Measurements from ENCODE around the gene NCKAP5. TPM values are rescaled to one million over a fixed set of nuclear protein-coding genes. Genes with fewer than 3 reads are reported as not detected.

The NCKAP5 gene
- total and polyA plus RNA-seq, 2 of the 13 experiments (the other 11 are each of a cell fraction or from before 2014, with no cell fraction given) = 0.01 TPM; not detected in 1

DNA sequence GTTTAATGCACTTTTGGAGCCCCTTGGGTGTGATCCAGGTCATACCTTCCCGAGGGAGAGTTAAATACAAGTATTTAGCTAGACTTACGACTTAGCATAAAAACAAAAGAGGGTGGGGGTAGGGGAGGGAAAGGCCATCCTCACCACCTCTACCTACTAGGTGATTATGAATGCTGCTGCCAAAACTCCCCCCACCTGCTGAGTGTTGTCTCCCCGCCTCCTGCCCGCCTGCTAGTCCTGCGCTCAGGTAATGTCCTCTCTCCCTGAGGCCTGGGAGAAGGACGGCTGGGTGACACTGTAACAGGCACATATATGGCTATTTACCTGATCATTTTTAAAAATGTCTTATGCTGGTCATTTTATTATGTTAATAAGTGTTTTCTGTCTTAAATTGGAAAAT, 3.0 kb upstream of the NCKAP5 start (continued):
- TF ChIP-seq, protein P1, sequence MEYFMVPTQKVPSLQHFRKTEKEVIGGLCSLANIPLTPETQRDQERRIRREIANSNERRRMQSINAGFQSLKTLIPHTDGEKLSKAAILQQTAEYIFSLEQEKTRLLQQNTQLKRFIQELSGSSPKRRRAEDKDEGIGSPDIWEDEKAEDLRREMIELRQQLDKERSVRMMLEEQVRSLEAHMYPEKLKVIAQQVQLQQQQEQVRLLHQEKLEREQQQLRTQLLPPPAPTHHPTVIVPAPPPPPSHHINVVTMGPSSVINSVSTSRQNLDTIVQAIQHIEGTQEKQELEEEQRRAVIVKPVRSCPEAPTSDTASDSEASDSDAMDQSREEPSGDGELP (IDR thresholded peaks at IDR 0.05; ENCODE audit: borderline replicate concordance, low read depth) = no peak

DNA sequence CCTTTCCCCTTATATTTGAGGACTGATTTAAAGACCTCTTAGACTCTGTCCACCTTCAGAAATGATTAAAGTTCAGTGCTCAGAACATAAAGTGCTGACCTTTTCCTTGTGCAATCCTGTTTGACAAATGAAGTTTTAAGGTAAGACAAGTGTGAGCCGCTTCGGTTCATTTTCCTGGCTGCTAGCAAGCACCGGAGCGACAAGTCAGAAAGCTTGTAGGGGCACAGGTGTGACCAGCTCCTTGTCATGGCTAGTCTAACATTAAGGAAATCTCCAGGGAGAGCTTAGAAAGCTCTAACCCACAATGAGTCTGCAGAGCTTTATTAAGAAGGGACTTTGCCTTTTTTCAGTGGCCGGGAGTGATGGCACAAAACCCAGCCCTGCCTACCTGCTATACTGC, 2.3 kb upstream of the NCKAP5 start:
- CTCF ChIA-PET (ENCODE audit: low intra/inter-chr PET ratio, low total read pairs) = no interaction called here
- no peaks in the 10 kb centered on the region for H3K36me3 ChIP-seq (replicated peaks in 1 of 2; ENCODE audit: control insufficient read depth in 1 of 2, insufficient read depth in 2 of 2, low read length in 2 of 2)
- H3K4me2 ChIP-seq (ENCODE audit: low read depth, low read length) = no peak overlapping the region
- ATAC-seq (no peak), DNase-seq (ENCODE audit: low spot score) (no peak), FAIRE-seq (no peak)
- H3K27me3 ChIP-seq (ENCODE audit: control insufficient read depth in 1 of 2, insufficient read depth in 2 of 2, low read length in 2 of 2) = peaks cover 0 to 5% of the 10 kb centered on the region in 2 experiments; a peak in 2 of 5 replicates
- H4K20me1 ChIP-seq (ENCODE audit: insufficient read depth, low read length) = no peaks in the 10 kb centered on the region
- no peaks in the 10 kb centered on the region for H3K9me3 ChIP-seq (ENCODE audit: low read length)
- no peaks in the 10 kb centered on the region for H3K79me2 ChIP-seq (ENCODE audit: insufficient read depth, low read length)
- H3K9ac ChIP-seq (ENCODE audit: insufficient read depth, low read depth, low read length) = no peak overlapping the region
- WGBS (ENCODE audit: low lambda C conversion rate) = 81% methylated on average over 5 of the region's 5 CpGs
- intact Hi-C loops (cut with micrococcal nuclease; ENCODE audit: unreplicated experiment) (no loop called here), in situ Hi-C loops (cut with HindIII; ENCODE audit: extremely low pct_ligation_motif_present, low pct_unique_long_range_greater_than_20kb) (no loop called here)
- no peak overlapping the region for H3K27ac ChIP-seq (ENCODE audit: extremely low read length, insufficient read depth, low read length)
- TF ChIP-seq ZNF251 (CRISPR knock-in tag; IDR thresholded peaks at IDR 0.05) = no peak
- no peak for TF ChIP-seq ZFX (CRISPR knock-in tag; IDR thresholded peaks at IDR 0.05; ENCODE audit: low read depth)
- no peak for TF ChIP-seq XBP1 (CRISPR knock-in tag; IDR thresholded peaks at IDR 0.05)
- TF ChIP-seq NFIB (CRISPR knock-in tag; IDR thresholded peaks at IDR 0.05; ENCODE audit: borderline replicate concordance) = no peak
- TF ChIP-seq SRF (IDR thresholded peaks at IDR 0.05; ENCODE audit: low read depth, low read length) = no peak
- TF ChIP-seq, protein P2, sequence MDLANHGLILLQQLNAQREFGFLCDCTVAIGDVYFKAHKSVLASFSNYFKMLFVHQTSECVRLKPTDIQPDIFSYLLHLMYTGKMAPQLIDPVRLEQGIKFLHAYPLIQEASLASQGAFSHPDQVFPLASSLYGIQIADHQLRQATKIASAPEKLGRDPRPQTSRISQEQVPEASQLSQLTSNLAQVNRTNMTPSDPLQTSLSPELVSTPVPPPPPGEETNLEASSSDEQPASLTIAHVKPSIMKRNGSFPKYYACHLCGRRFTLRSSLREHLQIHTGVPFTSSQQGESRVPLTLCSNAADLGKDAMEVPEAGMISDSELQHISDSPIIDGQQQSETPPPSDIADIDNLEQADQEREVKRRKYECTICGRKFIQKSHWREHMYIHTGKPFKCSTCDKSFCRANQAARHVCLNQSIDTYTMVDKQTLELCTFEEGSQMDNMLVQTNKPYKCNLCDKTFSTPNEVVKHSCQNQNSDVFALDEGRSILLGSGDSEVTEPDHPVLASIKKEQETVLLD (CRISPR knock-in tag; IDR thresholded peaks at IDR 0.05; ENCODE audit: low read depth) = no peak
- no peak overlapping the region for H3K4me3 ChIP-seq (replicated peaks in 1 of 3; ENCODE audit: insufficient read depth in 1 of 3, low read depth in 2 of 3, low read length in 3 of 3)
- BruUV-seq (replicated peaks) = no TSS peak
- no peak overlapping the region for H2AFZ ChIP-seq (ENCODE audit: low read length)
- POLR2A ChIA-PET = no interaction called here
- peaks cover 8% of the 10 kb centered on the region; the same call in 1 of the 2 replicates for H3K4me1 ChIP-seq (ENCODE audit: insufficient read depth, low read length)

Measured in HepG2 (cell line).